OCI-LY3 (cell line): Measurements from ENCODE around the gene QDPR.
A peak's percentile ranks its signal among the peaks of the same experiment; 100 is the strongest.
"Not testable (repeated sequence)": the region's sequence is repeated elsewhere in the genome, so short reads cannot be mapped to it uniquely, and the experiment has no call there.

Experiments used
- H2AFZ ChIP-seq: fragments of 200-600, 300-600 bp; shearing (Covaris generic); 2 replicates; pipeline ENCODE4 v1.6.0; 2014; ENCODE audit warnings: antibody characterized with exemption, low read depth, low read length
- H3K27ac ChIP-seq: fragments of 200-600, 300-600 bp; sonication (generic); 2 replicates; pipeline ENCODE4 v1.5.1; 2014; ENCODE audit warnings: mild to moderate bottlenecking, low read length, moderate library complexity, mixed read lengths
- H3K27me3 ChIP-seq: fragments of 200-600, 300-600 bp; sonication (generic); 2 replicates; pipeline ENCODE4 v1.6.1; 2014; ENCODE audit warnings: low read depth, low read length, mixed read lengths
- H3K36me3 ChIP-seq: fragments of 200-600, 300-600 bp; sonication (generic); replicated peaks from 2 replicates; pipeline ENCODE3; 2014; ENCODE audit warnings: low read depth, low read length, mixed read lengths
- H3K4me1 ChIP-seq: fragments of 300-600, 200-600 bp; sonication (generic); 2 replicates; pipeline ENCODE4 v1.6.1; 2014; ENCODE audit warnings: low read length, mixed read lengths
- H3K4me2 ChIP-seq: fragments of 200-600, 300-600 bp; sonication (generic); 2 replicates; pipeline ENCODE4 v1.6.1; 2014; ENCODE audit warnings: low read length, mixed read lengths
- H3K4me3 ChIP-seq: fragments of 300-600, 200-600 bp; sonication (generic); 2 replicates; pipeline ENCODE4 v1.5.1; 2014; ENCODE audit warnings: antibody characterized with exemption, mild to moderate bottlenecking, low read length, moderate library complexity
- H3K79me2 ChIP-seq: fragments of 300-600, 200-600 bp; shearing (Covaris generic); 2 replicates; pipeline ENCODE4 v1.6.1; 2014; ENCODE audit warnings: mild to moderate bottlenecking, low read length, mixed read lengths
- H3K9ac ChIP-seq: fragments of 300-600, 200-600 bp; shearing (Covaris generic); 2 replicates; pipeline ENCODE4 v1.6.0; 2014; ENCODE audit warnings: mild to moderate bottlenecking, low read length, moderate library complexity
- H3K9me3 ChIP-seq: fragments of 200-600, 300-600 bp; shearing (Covaris generic); 2 replicates; pipeline ENCODE4 v1.6.1; 2014; ENCODE audit warnings: low read length, mixed read lengths; ENCODE audit not compliant: insufficient read depth
- H4K20me1 ChIP-seq: fragments of 200-600, 300-600 bp; sonication (generic); 2 replicates; pipeline ENCODE4 v1.6.1; 2016; ENCODE audit warnings: low read length, mixed read lengths; ENCODE audit not compliant: insufficient read depth
- CTCF ChIP-seq: fragments of 200-600, 300-600 bp; sonication (generic); IDR thresholded peaks from 2 replicates; pipeline ENCODE4 v1.5.1; 2014; ENCODE audit warnings: antibody characterized with exemption, low read length, low read depth
- EZH2phosphoT487 ChIP-seq: fragments of 200-600 bp; shearing (Covaris generic); IDR thresholded peaks from 2 replicates; pipeline ENCODE4 v1.6.1; 2018; ENCODE audit warnings: antibody characterized with exemption, mixed run types, low read depth

The QDPR gene

GRCh38 chr4:17447675-17448298, 64.1 kb downstream of the QDPR start:
- Histone ChIP-seq H3K27ac (no peak overlapping the region), H3K79me2 (no peaks in the 10 kb centered on the region), H3K9me3 (no peaks in the 10 kb centered on the region), H4K20me1 (no peaks in the 10 kb centered on the region), H2AFZ (no peak overlapping the region), H3K36me3 (no peaks in the 10 kb centered on the region), H3K4me2 (no peak overlapping the region), H3K27me3 (no peaks in the 10 kb centered on the region), H3K9ac (no peak overlapping the region), H3K4me3 (no peak overlapping the region), H3K4me1 (no peaks in the 10 kb centered on the region)
- peak; percentile 84 for TF ChIP-seq CTCF
- TF ChIP-seq EZH2phosphoT487, result no peak

GRCh38 chr4:17447056-17447455, 64.8 kb downstream of the QDPR start:
- H3K79me2 ChIP-seq, result no peaks in the 10 kb centered on the region
- no peak overlapping the region for H3K27ac ChIP-seq
- H3K4me1 ChIP-seq, result no peaks in the 10 kb centered on the region
- H2AFZ ChIP-seq, result no peak overlapping the region
- H3K4me3 ChIP-seq, result no peak overlapping the region
- TF ChIP-seq EZH2phosphoT487, result no peak
- no peak for TF ChIP-seq CTCF
- H3K9ac ChIP-seq, result no peak overlapping the region
- H3K27me3 ChIP-seq, result no peaks in the 10 kb centered on the region
- no peaks in the 10 kb centered on the region for H4K20me1 ChIP-seq
- H3K36me3 ChIP-seq, result no peaks in the 10 kb centered on the region
- H3K9me3 ChIP-seq, result no peaks in the 10 kb centered on the region
- no peak overlapping the region for H3K4me2 ChIP-seq

DNA sequence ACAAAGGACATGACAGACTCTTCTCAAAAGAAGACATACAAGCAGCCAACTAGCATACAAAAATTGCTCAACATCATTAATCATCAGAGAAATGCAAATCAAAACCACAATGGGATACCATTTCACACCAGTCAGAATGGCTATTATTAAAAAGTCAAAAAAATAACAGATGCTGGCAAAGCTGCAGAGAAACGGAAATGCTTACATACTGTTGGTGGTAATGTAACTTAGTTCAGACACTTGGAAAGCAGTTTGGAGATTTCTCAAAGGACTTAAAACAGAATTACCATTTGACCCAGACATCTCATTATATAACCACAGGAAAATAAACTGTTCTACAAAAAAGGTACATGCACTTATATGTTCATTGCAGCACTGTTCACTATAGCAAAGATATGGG, 69.4 kb downstream of the QDPR start:
- not testable (repeated sequence) for H3K4me1 ChIP-seq, H3K9ac ChIP-seq, H3K9me3 ChIP-seq, H3K4me2 ChIP-seq, H3K36me3 ChIP-seq, H3K4me3 ChIP-seq, H3K79me2 ChIP-seq, H3K27me3 ChIP-seq, H3K27ac ChIP-seq, H4K20me1 ChIP-seq, H2AFZ ChIP-seq

- Histone ChIP-seq H3K27ac (no peak overlapping the region), H4K20me1 (no peaks in the 10 kb centered on the region), H3K9me3 (no peaks in the 10 kb centered on the region; the same call in 1 of the 2 replicates), H3K4me1 (no peaks in the 10 kb centered on the region), H3K36me3 (no peaks in the 10 kb centered on the region), H3K4me3 (no peak overlapping the region), H2AFZ (no peak overlapping the region), H3K4me2 (no peak overlapping the region), H3K9ac (no peak overlapping the region), H3K27me3 (no peaks in the 10 kb centered on the region), H3K79me2 (no peaks in the 10 kb centered on the region)
- no peak for TF ChIP-seq EZH2phosphoT487
- TF ChIP-seq CTCF, result no peak
Observed at GRCh38 chr4:17437396-17437795, 74.5 kb downstream of the QDPR start.

GRCh38 chr4:17436750-17437090, 75.2 kb downstream of the QDPR start:
- Histone ChIP-seq H3K79me2 (no peaks in the 10 kb centered on the region), H4K20me1 (no peaks in the 10 kb centered on the region), H2AFZ (no peak overlapping the region), H3K27ac (no peak overlapping the region), H3K4me1 (no peaks in the 10 kb centered on the region), H3K36me3 (no peaks in the 10 kb centered on the region), H3K27me3 (no peaks in the 10 kb centered on the region), H3K4me2 (no peak overlapping the region), H3K4me3 (no peak overlapping the region), H3K9me3 (no peaks in the 10 kb centered on the region; the same call in 1 of the 2 replicates), H3K9ac (no peak overlapping the region)
- no peak for TF ChIP-seq EZH2phosphoT487
- TF ChIP-seq CTCF, result no peak
